ENCODE data around the gene GPANK1. TPM values are rescaled to one million over a fixed set of nuclear protein-coding genes. Genes with fewer than 3 reads are reported as not detected.

The GPANK1 gene
- total and polyA plus RNA-seq, 5 donors from 2014 or later, result 9.8 to 27.3 (median 23.7) TPM

GRCh38 chr6:31700740-31701401 lies 36.1 kb upstream of the GPANK1 start:
- DNase-seq, result no peak
- Histone ChIP-seq H3K27me3 (ENCODE audit: control insufficient read depth, insufficient read depth, low read length) (no peaks in the 10 kb centered on the region), H3K36me3 (ENCODE audit: control insufficient read depth, insufficient read depth, low read length) (peaks cover 19% of the 10 kb centered on the region), H3K9me3 (ENCODE audit: control insufficient read depth in 2 of 2, low read length in 2 of 2) (no peaks in the 10 kb centered on the region), H3K4me1 (ENCODE audit: control insufficient read depth, insufficient read depth, low read length, poor library complexity, severe bottlenecking) (peaks cover 32% of the 10 kb centered on the region), H3K4me3 (ENCODE audit: low read depth, low read length) (peak overlapping the region; percentile 48), H3K27ac (ENCODE audit: insufficient read depth, low read length, poor library complexity, severe bottlenecking) (no peak overlapping the region)
- H3K9me3 Mint-ChIP-seq, result no peaks in the 10 kb centered on the region
- H3K4me3 Mint-ChIP-seq, result peak overlapping the region; percentile 84 to 100 (median 98)
- peaks cover 6% of the 10 kb centered on the region for H3K27me3 Mint-ChIP-seq
- H3K27ac Mint-ChIP-seq, result peak overlapping the region; percentile 49 to 98 (median 98)
- H3K36me3 Mint-ChIP-seq, result peaks cover 21% of the 10 kb centered on the region
- ATAC-seq (ENCODE audit: low read depth in 2 of 2), result no peak
- H3K4me1 Mint-ChIP-seq, result peaks cover 5 to 57% (median 39%) of the 10 kb centered on the region in 4 donors

DNA sequence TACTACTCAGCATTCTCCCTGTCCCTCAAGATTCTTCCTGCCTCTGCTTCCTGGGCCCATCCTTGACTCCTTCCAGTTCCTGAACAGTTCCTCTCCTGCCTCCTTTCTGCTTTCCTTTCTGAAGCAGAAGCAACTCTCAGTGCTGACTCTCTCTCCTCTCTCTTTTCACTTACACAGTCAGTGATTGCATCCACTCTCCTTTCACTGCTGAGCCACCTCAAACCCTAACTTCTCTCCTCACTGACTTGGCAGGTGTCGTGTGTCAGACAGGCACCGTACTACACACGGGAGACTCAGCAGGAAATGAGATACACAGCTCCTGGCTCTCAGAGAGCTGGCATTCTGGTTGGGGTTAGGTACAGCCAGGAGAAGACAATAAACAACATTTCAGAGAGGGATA lies 32.8 kb upstream of the GPANK1 start:
- ATAC-seq (ENCODE audit: low read depth in 2 of 2) (no peak), DNase-seq (peak in 1 of 3 donors; percentile 10)
- Mint-ChIP-seq H3K27ac (peak overlapping the region; percentile 37 to 79 (median 38)), H3K36me3 (peaks cover 30% of the 10 kb centered on the region), H3K4me3 (no peak overlapping the region), H3K9me3 (no peaks in the 10 kb centered on the region), H3K27me3 (peaks cover 2% of the 10 kb centered on the region), H3K4me1 (peaks cover 5 to 45% (median 33%) of the 10 kb centered on the region in 4 donors)
- Histone ChIP-seq H3K4me3 (ENCODE audit: low read depth, low read length) (no peak overlapping the region), H3K27ac (ENCODE audit: insufficient read depth, low read length, poor library complexity, severe bottlenecking) (no peak overlapping the region), H3K9me3 (ENCODE audit: control insufficient read depth in 2 of 2, low read length in 2 of 2) (no peaks in the 10 kb centered on the region), H3K27me3 (ENCODE audit: control insufficient read depth, insufficient read depth, low read length) (no peaks in the 10 kb centered on the region), H3K36me3 (ENCODE audit: control insufficient read depth, insufficient read depth, low read length) (peaks cover 42% of the 10 kb centered on the region), H3K4me1 (ENCODE audit: control insufficient read depth, insufficient read depth, low read length, poor library complexity, severe bottlenecking) (peaks cover 22% of the 10 kb centered on the region)

DNA sequence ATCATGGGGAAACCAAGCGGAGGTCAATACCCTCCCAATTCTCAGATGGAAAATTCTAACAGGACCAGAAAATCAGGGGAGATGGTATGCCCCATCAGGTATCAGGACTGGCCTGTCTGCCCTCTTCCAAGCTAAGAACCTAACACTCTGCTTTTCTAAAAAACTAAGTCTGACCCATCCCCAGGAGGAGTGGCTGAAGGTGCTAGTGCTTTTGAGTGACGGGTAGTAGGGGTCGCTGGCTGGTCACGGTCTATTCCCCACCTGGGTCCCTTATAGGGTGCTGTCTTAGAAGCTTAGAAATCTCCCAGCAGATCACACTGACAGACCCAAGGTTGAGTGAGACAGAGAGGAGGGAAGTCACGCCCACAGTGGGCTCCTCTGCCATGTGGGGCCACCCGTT lies 28.7 kb upstream of the GPANK1 start:
- Mint-ChIP-seq H3K36me3 (peaks cover 40% of the 10 kb centered on the region), H3K27ac (peak overlapping the region in 1 of 3 donors; percentile 6), H3K27me3 (no peaks in the 10 kb centered on the region), H3K9me3 (no peaks in the 10 kb centered on the region), H3K4me3 (no peak overlapping the region), H3K4me1 (peaks cover 5 to 16% (median 9%) of the 10 kb centered on the region in 4 donors)
- Histone ChIP-seq H3K27me3 (ENCODE audit: control insufficient read depth, insufficient read depth, low read length) (no peaks in the 10 kb centered on the region), H3K4me1 (ENCODE audit: control insufficient read depth, insufficient read depth, low read length, poor library complexity, severe bottlenecking) (no peaks in the 10 kb centered on the region), H3K27ac (ENCODE audit: insufficient read depth, low read length, poor library complexity, severe bottlenecking) (no peak overlapping the region), H3K9me3 (ENCODE audit: control insufficient read depth in 2 of 2, low read length in 2 of 2) (no peaks in the 10 kb centered on the region), H3K36me3 (ENCODE audit: control insufficient read depth, insufficient read depth, low read length) (peaks cover 67% of the 10 kb centered on the region), H3K4me3 (ENCODE audit: low read depth, low read length) (no peak overlapping the region)
- no peak for DNase-seq
- no peak for ATAC-seq (ENCODE audit: low read depth in 2 of 2)

- Mint-ChIP-seq H3K9me3 (no peaks in the 10 kb centered on the region), H3K4me3 (no peak overlapping the region), H3K36me3 (peaks cover 41% of the 10 kb centered on the region), H3K4me1 (peaks cover 3 to 13% (median 7%) of the 10 kb centered on the region in 4 donors), H3K27me3 (no peaks in the 10 kb centered on the region), H3K27ac (peak overlapping the region in 1 of 3 donors; percentile 36)
- H3K27me3 ChIP-seq (ENCODE audit: control insufficient read depth, insufficient read depth, low read length), result no peaks in the 10 kb centered on the region
- no peak overlapping the region for H3K4me3 ChIP-seq (ENCODE audit: low read depth, low read length)
- no peak for ATAC-seq (ENCODE audit: low read depth in 2 of 2)
- no peaks in the 10 kb centered on the region for H3K9me3 ChIP-seq (ENCODE audit: control insufficient read depth in 2 of 2, low read length in 2 of 2)
- H3K4me1 ChIP-seq (ENCODE audit: control insufficient read depth, insufficient read depth, low read length, poor library complexity, severe bottlenecking), result no peaks in the 10 kb centered on the region
- H3K36me3 ChIP-seq (ENCODE audit: control insufficient read depth, insufficient read depth, low read length), result peaks cover 72% of the 10 kb centered on the region
- no peak overlapping the region for H3K27ac ChIP-seq (ENCODE audit: insufficient read depth, low read length, poor library complexity, severe bottlenecking)
- no peak for DNase-seq
Observed at GRCh38 chr6:31692886-31693285, 28.1 kb upstream of the GPANK1 start.

DNA sequence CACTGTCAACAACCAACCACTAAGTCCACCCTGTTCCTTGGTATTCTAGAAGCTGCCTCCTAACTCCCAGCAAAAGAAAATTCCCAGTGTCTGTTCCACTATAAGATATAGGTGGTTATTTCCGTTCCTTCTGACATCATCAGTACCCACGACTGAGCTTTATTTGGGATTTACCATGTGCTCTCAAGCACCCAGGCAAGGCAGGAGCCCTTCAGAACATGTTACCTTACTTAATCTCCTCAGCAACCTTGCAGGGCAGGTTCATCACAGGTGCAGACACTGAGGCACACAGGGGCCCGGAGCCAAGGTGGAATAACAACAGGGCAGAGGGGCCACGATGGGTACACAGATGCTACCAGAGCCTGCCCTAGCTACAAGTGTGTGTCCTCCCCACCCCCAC lies 27.6 kb upstream of the GPANK1 start:
- Histone ChIP-seq H3K27me3 (ENCODE audit: control insufficient read depth, insufficient read depth, low read length) (no peaks in the 10 kb centered on the region), H3K4me3 (ENCODE audit: low read depth, low read length) (no peak overlapping the region), H3K4me1 (ENCODE audit: control insufficient read depth, insufficient read depth, low read length, poor library complexity, severe bottlenecking) (no peaks in the 10 kb centered on the region), H3K27ac (ENCODE audit: insufficient read depth, low read length, poor library complexity, severe bottlenecking) (no peak overlapping the region), H3K9me3 (ENCODE audit: control insufficient read depth in 2 of 2, low read length in 2 of 2) (no peaks in the 10 kb centered on the region), H3K36me3 (ENCODE audit: control insufficient read depth, insufficient read depth, low read length) (peaks cover 73% of the 10 kb centered on the region)
- Mint-ChIP-seq H3K4me3 (peak overlapping the region in 1 of 4 donors; percentile 16), H3K9me3 (no peaks in the 10 kb centered on the region), H3K4me1 (peaks cover 0 to 8% (median 2%) of the 10 kb centered on the region in 4 donors), H3K36me3 (peaks cover 39% of the 10 kb centered on the region), H3K27ac (no peak overlapping the region), H3K27me3 (no peaks in the 10 kb centered on the region)
- ATAC-seq (ENCODE audit: low read depth in 2 of 2) (no peak), DNase-seq (no peak)

DNA sequence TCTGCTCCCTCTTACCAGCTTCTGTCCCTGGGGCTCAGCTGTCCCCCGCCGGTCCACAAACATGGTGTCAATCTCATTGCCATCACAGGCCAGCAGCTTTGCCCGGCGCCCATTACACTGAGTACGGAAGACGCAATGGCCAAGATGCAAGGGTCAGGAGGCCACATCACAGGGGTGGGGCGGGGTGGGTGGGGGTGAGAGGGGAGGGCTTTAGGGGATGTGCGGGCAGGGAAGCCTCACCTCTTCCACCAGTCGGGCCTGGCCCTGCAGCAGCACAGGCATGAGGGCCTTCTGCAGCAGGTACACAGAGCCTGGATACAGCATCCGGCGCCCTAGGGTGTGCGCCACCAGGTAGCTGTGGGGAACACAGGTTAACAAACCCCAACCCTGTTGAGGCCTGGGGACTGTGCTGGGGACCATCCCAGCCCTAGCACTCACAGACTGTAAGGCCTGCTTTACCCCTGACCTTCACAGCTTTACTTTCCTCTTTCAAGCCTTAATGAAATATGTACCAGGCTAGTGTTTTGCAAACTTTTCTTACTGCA lies 26.8 kb upstream of the GPANK1 start:
- no peaks in the 10 kb centered on the region for H3K27me3 ChIP-seq (ENCODE audit: control insufficient read depth, insufficient read depth, low read length)
- ATAC-seq (ENCODE audit: low read depth in 2 of 2) (no peak), DNase-seq (no peak)
- Mint-ChIP-seq H3K4me1 (peaks cover 0 to 3% (median 0%) of the 10 kb centered on the region in 4 donors), H3K36me3 (peaks cover 33% of the 10 kb centered on the region), H3K27me3 (no peaks in the 10 kb centered on the region), H3K9me3 (no peaks in the 10 kb centered on the region), H3K4me3 (no peak overlapping the region), H3K27ac (no peak overlapping the region)
- H3K9me3 ChIP-seq (ENCODE audit: control insufficient read depth in 2 of 2, low read length in 2 of 2), result no peaks in the 10 kb centered on the region
- no peak overlapping the region for H3K27ac ChIP-seq (ENCODE audit: insufficient read depth, low read length, poor library complexity, severe bottlenecking)
- no peaks in the 10 kb centered on the region for H3K4me1 ChIP-seq (ENCODE audit: control insufficient read depth, insufficient read depth, low read length, poor library complexity, severe bottlenecking)
- H3K36me3 ChIP-seq (ENCODE audit: control insufficient read depth, insufficient read depth, low read length), result peaks cover 77% of the 10 kb centered on the region
- H3K4me3 ChIP-seq (ENCODE audit: low read depth, low read length), result no peak overlapping the region

DNA sequence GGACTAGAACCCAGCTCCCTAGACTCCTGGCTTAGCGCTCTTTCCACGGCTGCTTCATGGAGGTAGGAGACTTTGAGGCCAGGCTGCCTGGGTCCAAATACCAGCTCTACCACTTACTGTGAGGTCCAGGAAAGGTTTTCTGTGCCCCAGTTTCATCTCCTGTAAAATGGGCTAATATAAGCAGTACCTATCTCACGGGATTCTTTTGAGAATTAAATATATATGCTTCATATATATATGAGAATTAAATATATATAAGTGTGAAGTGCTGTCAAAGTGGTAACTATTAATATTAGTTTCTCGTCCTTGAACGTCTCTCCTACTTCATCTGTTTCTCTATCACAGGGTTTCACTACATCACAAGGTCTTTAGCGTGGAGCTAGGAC lies 26.3 kb upstream of the GPANK1 start:
- Mint-ChIP-seq H3K9me3 (no peaks in the 10 kb centered on the region), H3K4me1 (peaks cover 0 to 3% (median 0%) of the 10 kb centered on the region in 4 donors), H3K27me3 (no peaks in the 10 kb centered on the region), H3K27ac (peak overlapping the region in 1 of 3 donors; percentile 22), H3K4me3 (no peak overlapping the region), H3K36me3 (peaks cover 37% of the 10 kb centered on the region)
- ATAC-seq (ENCODE audit: low read depth in 2 of 2) (no peak), DNase-seq (no peak)
- Histone ChIP-seq H3K4me3 (ENCODE audit: low read depth, low read length) (no peak overlapping the region), H3K27ac (ENCODE audit: insufficient read depth, low read length, poor library complexity, severe bottlenecking) (no peak overlapping the region), H3K4me1 (ENCODE audit: control insufficient read depth, insufficient read depth, low read length, poor library complexity, severe bottlenecking) (no peaks in the 10 kb centered on the region), H3K27me3 (ENCODE audit: control insufficient read depth, insufficient read depth, low read length) (no peaks in the 10 kb centered on the region), H3K9me3 (ENCODE audit: control insufficient read depth in 2 of 2, low read length in 2 of 2) (no peaks in the 10 kb centered on the region), H3K36me3 (ENCODE audit: control insufficient read depth, insufficient read depth, low read length) (peaks cover 78% of the 10 kb centered on the region)

All from CD4-positive, CD25-positive, alpha-beta regulatory T cell (primary cell).